ENCODE data around the gene MBD1.

MBD1 gene

DNA sequence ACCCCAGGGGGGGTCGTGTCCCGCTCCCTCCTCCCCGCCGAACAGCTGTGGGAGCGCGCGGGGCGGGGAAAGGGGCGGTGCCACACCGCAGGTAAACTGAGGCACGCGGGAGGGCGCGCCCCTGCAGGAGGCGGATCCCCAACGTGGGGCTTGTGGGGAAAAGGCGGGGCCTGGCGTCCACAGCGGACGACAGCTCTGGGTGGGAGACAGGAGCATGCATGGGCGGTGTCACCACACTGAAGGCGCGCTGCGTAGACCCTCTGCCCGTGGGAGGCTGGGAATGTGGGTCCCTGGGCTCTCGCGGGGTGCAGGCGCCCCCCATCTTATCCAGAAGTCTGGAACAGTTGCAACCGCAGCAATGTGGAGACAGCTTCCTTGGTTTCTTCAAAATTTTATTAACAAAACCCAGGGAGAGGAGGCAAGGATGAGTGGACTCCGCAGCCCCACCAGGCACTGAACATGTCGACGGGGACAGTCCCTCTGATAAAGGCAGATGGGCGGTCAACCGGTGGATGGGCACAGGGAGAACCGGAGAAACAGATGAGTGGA lies 723 bp upstream of the MBD1 start:
- Histone ChIP-seq H3K9me3 (replicated peaks in 1 of 11) (no peaks in the 10 kb centered on the region), H3K4me2 (peak overlapping the region; percentile 91 to 99 (median 96)), H3K4me3 (peak overlapping the region; percentile 83 to 98 (median 90)), H3K27ac (peak overlapping the region; percentile 85 to 94 (median 89)), H3K36me3 (peaks cover 60 to 75% (median 68%) of the 10 kb centered on the region in 11 experiments), H3K4me1 (peaks cover 42 to 67% (median 53%) of the 10 kb centered on the region in 10 experiments), H3K9ac (peak overlapping the region; percentile 90 to 96 (median 93)), H4K20me1 (peaks cover 8 to 47% (median 26%) of the 10 kb centered on the region in 11 experiments; a peak in 17 of 22 replicates), H3K27me3 (no peaks in the 10 kb centered on the region)
- TF ChIP-seq Cebpa-rat (IDR thresholded peaks at IDR 0.05), result no peak

DNA sequence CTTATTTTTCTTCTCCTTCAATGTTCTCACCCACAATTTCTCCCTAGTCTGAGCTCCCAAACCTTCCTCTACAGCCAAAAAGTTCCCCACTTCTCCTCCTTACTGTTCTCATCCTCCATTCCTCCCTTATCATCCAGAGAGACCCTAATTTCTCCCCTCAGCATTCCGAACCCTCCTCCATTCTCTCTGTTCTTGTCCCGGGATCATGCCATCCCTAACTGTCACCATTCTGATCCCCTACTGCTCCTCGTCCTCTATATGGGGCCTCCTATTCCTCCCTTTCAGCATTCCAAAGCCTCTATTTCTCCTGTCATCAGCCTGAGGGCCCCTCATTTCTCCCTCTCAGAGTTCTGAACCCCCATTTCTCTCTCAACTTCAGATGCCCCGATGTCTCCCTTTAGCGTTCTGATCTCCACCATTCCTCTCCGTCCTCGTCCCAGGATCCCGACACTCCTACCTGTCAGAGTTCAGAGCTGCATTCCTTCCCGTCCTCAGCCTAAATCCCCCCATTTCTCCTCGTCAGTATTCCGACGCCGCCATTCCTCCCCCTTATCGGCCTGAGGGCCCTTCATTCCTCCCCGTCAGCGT lies 522 bp downstream of the MBD1 start:
- TF ChIP-seq Cebpa-rat (IDR thresholded peaks at IDR 0.05), result no peak
- Histone ChIP-seq H3K4me2 (peak overlapping the region; percentile 87 to 100 (median 97)), H3K27me3 (no peaks in the 10 kb centered on the region), H3K36me3 (peaks cover 70 to 82% (median 77%) of the 10 kb centered on the region in 11 experiments), H4K20me1 (peaks cover 4 to 42% (median 22%) of the 10 kb centered on the region in 11 experiments; a peak in 16 of 22 replicates), H3K4me3 (peak overlapping the region; percentile 83 to 98 (median 90)), H3K27ac (peak overlapping the region; percentile 79 to 94 (median 89)), H3K9me3 (replicated peaks in 1 of 11) (no peaks in the 10 kb centered on the region), H3K4me1 (peaks cover 31 to 57% (median 42%) of the 10 kb centered on the region in 10 experiments), H3K9ac (peak overlapping the region; percentile 90 to 96 (median 93))

DNA sequence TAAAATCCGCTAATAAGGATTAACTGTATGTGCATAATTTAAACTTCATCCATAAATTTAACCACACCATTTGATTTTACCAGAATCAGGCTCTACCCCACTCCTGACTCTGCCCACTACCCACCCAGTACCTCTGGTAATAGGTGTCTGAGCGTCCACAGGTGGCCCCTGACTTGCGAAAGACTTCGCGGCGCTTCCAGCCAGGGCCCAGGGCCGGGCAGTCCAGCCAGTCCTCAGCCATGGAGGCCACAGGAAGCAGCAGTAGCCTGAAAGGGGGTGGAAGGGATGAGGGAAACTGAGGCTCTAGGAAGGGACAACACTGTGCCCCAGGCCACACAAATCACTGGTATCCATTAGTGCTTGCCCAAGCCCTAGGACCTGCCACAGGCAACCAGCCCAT lies 1.6 kb downstream of the MBD1 start:
- Histone ChIP-seq H3K4me1 (peaks cover 30 to 46% (median 35%) of the 10 kb centered on the region in 10 experiments), H3K9ac (peak overlapping the region; percentile 90 to 96 (median 93); a peak in 21 of 22 replicates), H3K4me3 (peak overlapping the region; percentile 83 to 98 (median 90)), H3K27me3 (no peaks in the 10 kb centered on the region), H3K4me2 (peak overlapping the region; percentile 87 to 100 (median 97)), H3K36me3 (peaks cover 70 to 82% (median 77%) of the 10 kb centered on the region in 11 experiments), H3K9me3 (replicated peaks in 1 of 11) (no peaks in the 10 kb centered on the region), H3K27ac (peak overlapping the region in 10 of 11 experiments; percentile 85 to 94 (median 90); a peak in 12 of 22 replicates), H4K20me1 (peaks cover 4 to 40% (median 19%) of the 10 kb centered on the region in 11 experiments; a peak in 16 of 22 replicates)
- TF ChIP-seq Cebpa-rat (IDR thresholded peaks at IDR 0.05), result no peak

DNA sequence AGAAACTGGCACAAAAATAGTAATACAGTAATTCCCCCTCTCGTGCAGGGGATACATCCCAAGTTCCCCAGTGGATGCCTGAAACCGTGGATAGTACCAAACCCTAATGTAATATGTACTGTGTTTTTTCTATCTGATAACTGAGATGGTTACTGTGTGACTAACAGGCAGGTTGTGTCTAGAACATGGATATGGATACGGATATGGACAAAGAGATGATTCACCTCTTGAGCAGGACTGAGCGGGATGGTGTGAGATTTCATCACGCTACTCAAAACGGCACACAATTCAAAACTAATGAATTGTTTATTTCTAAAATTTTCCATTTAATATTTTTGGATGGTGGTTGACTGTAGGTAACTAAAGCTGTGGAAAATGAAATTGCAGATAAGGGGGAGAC lies 3.4 kb downstream of the MBD1 start:
- peaks cover 4 to 53% (median 26%) of the 10 kb centered on the region in 11 experiments; a peak in 16 of 22 replicates for H4K20me1 ChIP-seq
- no peaks in the 10 kb centered on the region for H3K27me3 ChIP-seq
- H3K9ac ChIP-seq, result no peak overlapping the region
- peaks cover 27 to 32% (median 30%) of the 10 kb centered on the region in 10 experiments for H3K4me1 ChIP-seq
- no peak for TF ChIP-seq Cebpa-rat (IDR thresholded peaks at IDR 0.05)
- H3K9me3 ChIP-seq (replicated peaks in 1 of 11), result no peaks in the 10 kb centered on the region
- no peak overlapping the region for H3K27ac ChIP-seq
- no peak overlapping the region for H3K4me3 ChIP-seq
- H3K36me3 ChIP-seq, result peaks cover 70 to 82% (median 77%) of the 10 kb centered on the region in 11 experiments
- H3K4me2 ChIP-seq, result no peak overlapping the region

DNA sequence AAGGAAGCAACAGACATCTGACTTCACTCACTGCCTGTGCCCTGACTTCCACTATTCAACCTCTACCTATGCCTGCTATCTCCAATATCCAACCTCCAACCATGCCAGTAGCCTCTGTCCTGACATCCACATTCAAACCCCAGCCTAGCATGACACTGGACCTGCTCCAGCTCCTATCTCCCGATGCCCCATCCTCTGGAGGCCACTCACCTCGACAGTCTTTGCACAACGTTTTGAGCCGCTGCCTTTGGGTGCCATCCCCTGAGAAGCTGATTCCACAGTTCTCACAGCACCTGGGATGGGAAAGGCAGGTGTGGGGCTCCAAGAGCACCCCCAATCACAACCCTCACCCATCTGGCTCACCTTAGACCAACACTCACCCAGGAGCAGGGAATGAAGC lies 4.9 kb downstream of the MBD1 start:
- Histone ChIP-seq H3K36me3 (peaks cover 77 to 86% (median 81%) of the 10 kb centered on the region in 11 experiments), H3K4me2 (no peak overlapping the region), H4K20me1 (peaks cover 4 to 62% (median 28%) of the 10 kb centered on the region in 11 experiments; a peak in 17 of 22 replicates), H3K9ac (no peak overlapping the region), H3K27ac (no peak overlapping the region), H3K9me3 (replicated peaks in 1 of 11) (no peaks in the 10 kb centered on the region), H3K27me3 (no peaks in the 10 kb centered on the region), H3K4me3 (no peak overlapping the region), H3K4me1 (peaks cover 19 to 22% (median 21%) of the 10 kb centered on the region in 10 experiments)
- TF ChIP-seq Cebpa-rat (IDR thresholded peaks at IDR 0.05), result no peak

DNA sequence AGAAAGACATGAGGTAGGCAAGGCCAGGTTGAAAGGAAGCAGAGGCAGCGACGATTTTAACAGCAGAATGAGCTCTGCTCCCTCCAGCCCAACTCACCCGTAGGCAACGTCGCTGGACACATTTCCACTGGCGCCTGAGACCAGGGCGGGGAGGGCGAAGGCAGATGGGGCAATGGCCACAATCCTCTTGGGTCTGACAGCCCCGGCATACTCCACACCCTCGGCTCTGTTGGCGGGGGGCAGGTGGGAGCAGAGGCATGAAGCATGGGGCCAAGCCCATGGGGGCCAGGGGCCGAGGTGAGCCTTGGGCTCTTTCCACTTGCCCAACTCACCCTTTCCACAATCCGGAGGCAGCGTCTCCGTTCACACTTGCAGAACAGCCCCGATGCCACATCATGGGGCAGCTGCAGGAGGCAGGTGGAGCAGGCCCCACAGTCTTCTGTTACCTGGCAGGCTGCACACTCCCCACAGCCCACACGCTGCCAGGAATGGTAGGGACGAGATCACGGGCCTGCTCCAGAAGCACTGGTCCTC lies 5.8 kb downstream of the MBD1 start:
- H3K27ac ChIP-seq, result no peak overlapping the region
- H3K9ac ChIP-seq, result no peak overlapping the region
- peaks cover 18 to 21% (median 20%) of the 10 kb centered on the region in 10 experiments for H3K4me1 ChIP-seq
- peaks cover 4 to 68% (median 28%) of the 10 kb centered on the region in 11 experiments; a peak in 17 of 22 replicates for H4K20me1 ChIP-seq
- no peak overlapping the region for H3K4me3 ChIP-seq
- no peaks in the 10 kb centered on the region for H3K27me3 ChIP-seq
- no peak for TF ChIP-seq Cebpa-rat (IDR thresholded peaks at IDR 0.05)
- peaks cover 86 to 95% (median 90%) of the 10 kb centered on the region in 11 experiments for H3K36me3 ChIP-seq
- H3K9me3 ChIP-seq (replicated peaks in 1 of 11), result no peaks in the 10 kb centered on the region
- H3K4me2 ChIP-seq, result no peak overlapping the region

DNA sequence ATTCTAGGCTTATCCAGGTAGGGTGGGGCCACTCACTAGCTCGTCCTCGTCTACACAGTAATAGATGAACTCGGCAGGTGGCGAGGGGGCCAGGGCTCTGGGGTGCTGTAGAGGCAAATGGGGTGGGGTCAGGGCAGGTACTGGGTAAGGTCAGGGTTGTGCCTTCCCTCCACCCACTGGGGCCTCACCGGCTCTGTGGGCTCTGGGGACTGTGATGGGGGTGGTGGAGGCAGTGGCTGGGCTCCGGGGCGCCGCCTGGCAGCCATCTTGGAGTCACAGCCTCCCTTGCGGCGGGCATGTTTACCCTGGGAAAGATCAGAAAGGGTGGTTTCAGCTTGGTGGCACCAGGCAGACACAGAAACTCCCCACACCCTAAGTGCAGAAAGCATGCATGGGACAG lies 6.4 kb downstream of the MBD1 start:
- no peak for TF ChIP-seq Cebpa-rat (IDR thresholded peaks at IDR 0.05)
- Histone ChIP-seq H3K36me3 (peaks cover 92 to 100% (median 95%) of the 10 kb centered on the region in 11 experiments), H3K4me1 (peaks cover 12 to 15% (median 14%) of the 10 kb centered on the region in 10 experiments), H3K4me2 (no peak overlapping the region), H3K27ac (no peak overlapping the region), H3K9me3 (replicated peaks in 1 of 11) (no peaks in the 10 kb centered on the region), H3K9ac (no peak overlapping the region), H3K27me3 (no peaks in the 10 kb centered on the region), H3K4me3 (no peak overlapping the region), H4K20me1 (peaks cover 3 to 67% (median 29%) of the 10 kb centered on the region in 11 experiments; a peak in 19 of 22 replicates)

DNA sequence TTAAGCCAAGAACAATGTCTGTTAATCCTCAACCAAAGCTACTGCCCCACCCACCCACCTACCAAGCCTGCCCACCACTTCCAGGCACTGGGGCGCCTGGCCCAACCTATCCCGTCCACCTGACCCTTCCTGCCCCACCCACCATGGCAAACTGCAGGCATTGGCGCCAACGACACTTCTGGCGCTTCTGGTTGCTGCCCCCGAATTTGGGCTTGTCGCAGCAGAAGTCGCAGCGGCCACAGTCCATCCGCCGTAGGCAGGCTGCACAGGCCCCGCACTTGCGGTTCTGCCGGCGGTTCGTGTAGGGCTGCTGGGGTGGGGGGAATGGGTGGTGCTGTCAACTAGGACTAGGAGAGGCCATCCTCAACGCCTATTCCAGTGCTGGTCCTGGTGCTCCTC lies 7.3 kb downstream of the MBD1 start:
- Histone ChIP-seq H3K27ac (no peak overlapping the region), H3K4me2 (no peak overlapping the region), H3K36me3 (peaks cover 95 to 100% (median 96%) of the 10 kb centered on the region in 11 experiments), H3K27me3 (no peaks in the 10 kb centered on the region), H3K4me1 (peaks cover 3 to 6% (median 5%) of the 10 kb centered on the region in 10 experiments), H3K9me3 (replicated peaks in 1 of 11) (no peaks in the 10 kb centered on the region), H3K9ac (no peak overlapping the region), H4K20me1 (peaks cover 5 to 64% (median 25%) of the 10 kb centered on the region in 11 experiments; a peak in 15 of 22 replicates), H3K4me3 (no peak overlapping the region)
- TF ChIP-seq Cebpa-rat (IDR thresholded peaks at IDR 0.05), result no peak
